NCI-H1048 (cell line): Measurements from ENCODE around the gene OR51M1.

Experiments used
- DNase-seq: peaks from one replicate; lab custom pipeline; 2025; lab: John Stamatoyannopoulos, UW

OR51M1 gene

GRCh38 chr11:5390210-5390609 is 6.6 kb downstream of the OR51M1 start:
- DNase-seq, result no peak

- no peak for DNase-seq
These were observed 10.5 kb downstream of the OR51M1 start for GRCh38 chr11:5394091-5394490.

- no peak for DNase-seq
These were observed 15.3 kb downstream of the OR51M1 start for GRCh38 chr11:5398936-5399335.

- DNase-seq, result no peak
These were observed 21.6 kb downstream of the OR51M1 start for GRCh38 chr11:5405173-5405572.

- DNase-seq, result no peak
These were observed 37.4 kb downstream of the OR51M1 start for GRCh38 chr11:5420993-5421392.

GRCh38 chr11:5421811-5422210 is 38.2 kb downstream of the OR51M1 start, which contains the start of gene OR51Q1:
OR51Q1 (plus strand) TSS chr11:5422111; CDS start chr11:5422201, 90 bp downstream.
- no peak for DNase-seq

- no peak for DNase-seq
These were observed 39.5 kb downstream of the OR51M1 start for GRCh38 chr11:5423131-5423530.

- no peak for DNase-seq
These were observed 57.8 kb downstream of the OR51M1 start, which contains the start of gene OR51I1 for GRCh38 chr11:5441414-5441813. OR51I1 (minus strand) TSS chr11:5441514; CDS start chr11:5441514, 0 bp downstream.
